Neuronal stem cell (in vitro differentiated cells): Measurements from ENCODE around the gene RIPPLY1. TPM values are rescaled to one million over a fixed set of nuclear protein-coding genes. Genes with fewer than 3 reads are reported as not detected.

ENCODE experiments used
- DNase-seq: peaks from one replicate; pipeline ENCODE4 v3.0.0-alpha.2; 2013; ENCODE audit warnings: low spot score
- H2AFZ ChIP-seq: one replicate; pipeline ENCODE4 v1.6.1; 2013; ENCODE audit warnings: mild to moderate bottlenecking, low read length, inconsistent platforms
- H2AK5ac ChIP-seq: 2 replicates; pipeline ENCODE4 v1.6.1; 2013; ENCODE audit warnings: low read depth, mild to moderate bottlenecking, inconsistent platforms, low read length, moderate library complexity, mixed read lengths
- H2BK120ac ChIP-seq: 2 replicates; pipeline ENCODE4 v1.6.1; 2013; ENCODE audit warnings: low read depth, mild to moderate bottlenecking, inconsistent platforms, low read length, moderate library complexity, mixed read lengths
- H2BK12ac ChIP-seq: one replicate; pipeline ENCODE4 v1.6.1; 2013; ENCODE audit warnings: low read length, inconsistent platforms
- H2BK15ac ChIP-seq: 2 replicates; pipeline ENCODE4 v1.6.1; 2013; ENCODE audit warnings: mild to moderate bottlenecking, low read length, inconsistent platforms, mixed read lengths
- H2BK5ac ChIP-seq: one replicate; pipeline ENCODE4 v1.6.1; 2013; ENCODE audit warnings: inconsistent platforms, mild to moderate bottlenecking, low read length, moderate library complexity
- H3K14ac ChIP-seq: one replicate; pipeline ENCODE4 v1.6.1; 2013; ENCODE audit warnings: low read length, inconsistent platforms
- H3K18ac ChIP-seq: 2 replicates; pipeline ENCODE4 v1.6.1; 2013; ENCODE audit warnings: low read length, inconsistent platforms
- H3K23ac ChIP-seq: 2 replicates; pipeline ENCODE4 v1.6.1; 2013; ENCODE audit warnings: low read depth, mild to moderate bottlenecking, mixed read lengths, low read length, inconsistent platforms; ENCODE audit not compliant: poor library complexity
- H3K27ac ChIP-seq: replicated peaks from 3 replicates; pipeline ENCODE4 v1.5.1; 2013; ENCODE audit warnings: low read length, inconsistent platforms
- H3K27me3 ChIP-seq, 3 experiments: 2 replicates each; pipeline ENCODE4 v1.6.1; 2013; ENCODE audit warnings: low read length in 3 of 3, mild to moderate bottlenecking in 2 of 3, inconsistent platforms in 1 of 3, low read depth in 1 of 3, mixed read lengths in 1 of 3, moderate library complexity in 1 of 3; ENCODE audit not compliant: control insufficient read depth in 3 of 3, insufficient read depth in 3 of 3
- H3K36me3 ChIP-seq, 2 donors: replicated peaks in 1 of 2; 2 replicates each; pipeline ENCODE4 v1.6.1; 2013; ENCODE audit warnings: low read length in 2 of 2; ENCODE audit not compliant: control insufficient read depth in 2 of 2, insufficient read depth in 2 of 2
- H3K4ac ChIP-seq: 2 replicates; pipeline ENCODE4 v1.6.1; 2013; ENCODE audit warnings: inconsistent platforms, mild to moderate bottlenecking, low read length, moderate library complexity
- H3K4me1 ChIP-seq, 2 donors: 1 replicate in 1 of 2; 2 replicates in 1 of 2; pipeline ENCODE4 v1.6.1; 2013; ENCODE audit warnings: low read length in 2 of 2, low read depth in 1 of 2; ENCODE audit not compliant: control insufficient read depth in 2 of 2, insufficient read depth in 1 of 2
- H3K4me2 ChIP-seq: one replicate; pipeline ENCODE4 v1.6.1; 2013; ENCODE audit warnings: mild to moderate bottlenecking, low read length, inconsistent platforms; ENCODE audit not compliant: insufficient read depth, poor library complexity, severe bottlenecking
- H3K4me3 ChIP-seq, 2 donors: 2 replicates each; pipeline ENCODE4 v1.5.1; 2013; ENCODE audit warnings: low read length in 2 of 2, mild to moderate bottlenecking in 2 of 2, inconsistent platforms in 1 of 2, moderate library complexity in 1 of 2
- H3K79me1 ChIP-seq: one replicate; pipeline ENCODE4 v1.6.1; 2013; ENCODE audit warnings: low read depth, mild to moderate bottlenecking, inconsistent platforms, low read length, moderate library complexity
- H3K9ac ChIP-seq: one replicate; pipeline ENCODE4 v1.6.1; 2013; ENCODE audit warnings: mild to moderate bottlenecking, low read depth, low read length, inconsistent platforms; ENCODE audit not compliant: poor library complexity
- H3K9me3 ChIP-seq, 2 donors: replicated peaks in 1 of 2; 2 replicates each; pipeline versions ENCODE3 to v1.6.1; 2013; ENCODE audit warnings: low read length in 2 of 2, mild to moderate bottlenecking in 2 of 2, inconsistent platforms in 1 of 2, low read depth in 1 of 2, mixed read lengths in 1 of 2, moderate library complexity in 1 of 2; ENCODE audit not compliant: control insufficient read depth in 2 of 2, insufficient read depth in 1 of 2
- H4K8ac ChIP-seq: one replicate; pipeline ENCODE4 v1.6.1; 2013; ENCODE audit warnings: low read depth, mild to moderate bottlenecking, inconsistent platforms, low read length, moderate library complexity
- H4K91ac ChIP-seq: one replicate; pipeline ENCODE4 v1.6.1; 2013; ENCODE audit warnings: low read length, low read depth, mild to moderate bottlenecking, inconsistent platforms; ENCODE audit not compliant: poor library complexity
- WGBS, 2 donors: extraction: QIAGEN DNeasy Blood & Tissue Kit; methylation state at CpG; one replicate each; pipeline ENCODE4 v1.1.7; 2013; ENCODE audit warnings: missing lambda C conversion rate in 2 of 2, mixed read lengths in 1 of 2; ENCODE audit not compliant: insufficient read length in 2 of 2, insufficient replicate concordance in 1 of 2; ENCODE audit errors: extremely low coverage in 2 of 2; 5-methylcytosine and 5-hydroxymethylcytosine counted together
- polyA plus RNA-seq, 2 experiments: library from polyadenylated mRNA; stranded (reverse); fragments of 200-250 nt; gene quantifications; one replicate each; pipeline ENCODE4 v1.2.3, GENCODE V29; 2013

RIPPLY1 gene
- not detected for polyA plus RNA-seq (2013, experiment 1 of 2)
- polyA plus RNA-seq (2013, experiment 2 of 2), result not detected

GRCh38 chrX:106903291-106903824, at the start of gene RIPPLY1:
Gene RIPPLY1 (minus strand): TSS chrX:106903341. CDS start chrX:106903287, 54 bp downstream.
- Histone ChIP-seq H2AK5ac (no peak within 1 kb of the TSS), H3K9me3 (no peaks in the 10 kb centered on the region), H3K4me2 (no peak within 1 kb of the TSS), H3K23ac (no peak within 1 kb of the TSS), H3K9ac (no peak within 1 kb of the TSS), H3K36me3 (no peaks in the 10 kb centered on the region), H2BK15ac (no peak within 1 kb of the TSS), H3K4me3 (no peak within 1 kb of the TSS), H4K8ac (no peak within 1 kb of the TSS), H3K79me1 (no peaks in the 10 kb centered on the region), H2BK120ac (no peak within 1 kb of the TSS), H3K27ac (peak within 1 kb of the TSS; percentile 70), H3K18ac (peak within 1 kb of the TSS; percentile 58), H3K27me3 (peaks cover 0 to 13% (median 0%) of the 10 kb centered on the region in 3 experiments), H3K4me1 (peaks cover 0 to 10% of the 10 kb centered on the region in 2 donors), H3K14ac (no peak within 1 kb of the TSS), H2AFZ (no peak within 1 kb of the TSS), H2BK5ac (no peak within 1 kb of the TSS), H4K91ac (no peak within 1 kb of the TSS), H3K4ac (no peak within 1 kb of the TSS), H2BK12ac (no peak within 1 kb of the TSS)
- no peak for DNase-seq
- no CpG with 5 or more reads among the region's 1 CpG for WGBS, 2 donors

- H3K4me1 ChIP-seq, result no peaks in the 10 kb centered on the region
- no peak overlapping the region for H4K91ac ChIP-seq
- no peaks in the 10 kb centered on the region for H3K79me1 ChIP-seq
- no peak overlapping the region for H3K4me3 ChIP-seq
- H3K4ac ChIP-seq, result no peak overlapping the region
- no peak overlapping the region for H2AK5ac ChIP-seq
- H2BK120ac ChIP-seq, result no peak overlapping the region
- no peaks in the 10 kb centered on the region for H3K27me3 ChIP-seq
- peaks cover 0 to 6% of the 10 kb centered on the region in 2 donors for H3K36me3 ChIP-seq
- no peak overlapping the region for H3K27ac ChIP-seq
- H3K9ac ChIP-seq, result no peak overlapping the region
- no peak overlapping the region for H3K23ac ChIP-seq
- no peak overlapping the region for H2BK15ac ChIP-seq
- no peaks in the 10 kb centered on the region for H3K9me3 ChIP-seq
- no peak overlapping the region for H3K18ac ChIP-seq
- H2BK12ac ChIP-seq, result no peak overlapping the region
- DNase-seq, result no peak
- H3K4me2 ChIP-seq, result no peak overlapping the region
- no peak overlapping the region for H2AFZ ChIP-seq
- no peak overlapping the region for H4K8ac ChIP-seq
- no peak overlapping the region for H3K14ac ChIP-seq
- H2BK5ac ChIP-seq, result no peak overlapping the region
- no CpG with 5 or more reads among the region's 2 CpGs for WGBS, 2 donors
Observed at GRCh38 chrX:106952538-106952937, 49.4 kb upstream of the RIPPLY1 start.

- Histone ChIP-seq H2BK120ac (no peak overlapping the region), H3K4me2 (no peak overlapping the region), H3K23ac (no peak overlapping the region), H3K36me3 (peaks cover 0 to 6% of the 10 kb centered on the region in 2 donors), H3K9me3 (no peaks in the 10 kb centered on the region), H3K27ac (no peak overlapping the region), H2AFZ (no peak overlapping the region), H3K18ac (no peak overlapping the region), H2BK15ac (no peak overlapping the region), H3K79me1 (no peaks in the 10 kb centered on the region), H3K27me3 (no peaks in the 10 kb centered on the region), H3K9ac (no peak overlapping the region), H2BK5ac (no peak overlapping the region), H3K4ac (no peak overlapping the region), H2AK5ac (no peak overlapping the region), H4K8ac (no peak overlapping the region), H3K4me1 (no peaks in the 10 kb centered on the region), H3K14ac (no peak overlapping the region), H4K91ac (no peak overlapping the region), H3K4me3 (no peak overlapping the region), H2BK12ac (no peak overlapping the region)
- WGBS, 2 donors, result no CpG with 5 or more reads among the region's 3 CpGs
- no peak for DNase-seq
Observed at GRCh38 chrX:106952089-106952488, 48.9 kb upstream of the RIPPLY1 start.

GRCh38 chrX:106951230-106951629, 48.1 kb upstream of the RIPPLY1 start:
- Histone ChIP-seq H4K8ac (no peak overlapping the region), H3K79me1 (no peaks in the 10 kb centered on the region), H3K9me3 (no peaks in the 10 kb centered on the region), H2BK5ac (no peak overlapping the region), H3K4me3 (no peak overlapping the region), H3K18ac (no peak overlapping the region), H2AFZ (no peak overlapping the region), H3K4ac (no peak overlapping the region), H3K27me3 (no peaks in the 10 kb centered on the region), H4K91ac (no peak overlapping the region), H2BK15ac (no peak overlapping the region), H3K27ac (no peak overlapping the region), H3K4me1 (no peaks in the 10 kb centered on the region), H2AK5ac (no peak overlapping the region), H3K23ac (no peak overlapping the region), H3K4me2 (no peak overlapping the region), H3K36me3 (peaks cover 0 to 6% of the 10 kb centered on the region in 2 donors), H2BK12ac (no peak overlapping the region), H3K14ac (no peak overlapping the region), H3K9ac (no peak overlapping the region), H2BK120ac (no peak overlapping the region)
- DNase-seq, result no peak
- WGBS, 2 donors, result no CpG with 5 or more reads among the region's 6 CpGs
